Measurements from ENCODE around the gene SMAD9.

Gene SMAD9

GRCh38 chr13:36920616-36921185 lies 663 bp upstream of the SMAD9 start:
- in situ Hi-C loops (cut with HindIII; ENCODE audit: low pct_ligation_motif_present, low sequenced_read_pairs), result no loop called here
- no peak overlapping the region for H3K27ac ChIP-seq
- H3K4me3 ChIP-seq (ENCODE audit: low read depth, low read length), result peak overlapping the region; percentile 69
- TF ChIP-seq CTCF (IDR thresholded peaks at IDR 0.05; ENCODE audit: low read depth, low read length, missing control alignments), result no peak
- no peaks in the 10 kb centered on the region for H3K27me3 ChIP-seq (replicated peaks)
- no peaks in the 10 kb centered on the region for H3K36me3 ChIP-seq (replicated peaks)
- DNase-seq, result no peak

GRCh38 chr13:36919171-36919832 lies 736 bp downstream of the SMAD9 start:
- Histone ChIP-seq H3K27me3 (replicated peaks) (no peaks in the 10 kb centered on the region), H3K36me3 (replicated peaks) (no peaks in the 10 kb centered on the region), H3K4me3 (ENCODE audit: low read depth, low read length) (peak overlapping the region; percentile 69), H3K27ac (no peak overlapping the region)
- DNase-seq, result no peak
- in situ Hi-C loops (cut with HindIII; ENCODE audit: low pct_ligation_motif_present, low sequenced_read_pairs), result no loop called here
- TF ChIP-seq CTCF (IDR thresholded peaks at IDR 0.05; ENCODE audit: low read depth, low read length, missing control alignments), result no peak

GRCh38 chr13:36918246-36919131 lies 1.5 kb downstream of the SMAD9 start:
- no peak for TF ChIP-seq CTCF (IDR thresholded peaks at IDR 0.05; ENCODE audit: low read depth, low read length, missing control alignments)
- DNase-seq, result peak; percentile 6
- peak overlapping the region; percentile 69 for H3K4me3 ChIP-seq (ENCODE audit: low read depth, low read length)
- H3K27me3 ChIP-seq (replicated peaks), result no peaks in the 10 kb centered on the region
- H3K36me3 ChIP-seq (replicated peaks), result no peaks in the 10 kb centered on the region
- in situ Hi-C loops (cut with HindIII; ENCODE audit: low pct_ligation_motif_present, low sequenced_read_pairs), result no loop called here
- no peak overlapping the region for H3K27ac ChIP-seq

- in situ Hi-C loops (cut with HindIII; ENCODE audit: low pct_ligation_motif_present, low sequenced_read_pairs), result no loop called here
- Histone ChIP-seq H3K27ac (no peak overlapping the region), H3K4me3 (ENCODE audit: low read depth, low read length) (no peak overlapping the region), H3K36me3 (replicated peaks) (no peaks in the 10 kb centered on the region), H3K27me3 (replicated peaks) (no peaks in the 10 kb centered on the region)
- DNase-seq, result no peak
- TF ChIP-seq CTCF (IDR thresholded peaks at IDR 0.05; ENCODE audit: low read depth, low read length, missing control alignments), result no peak
Measured at GRCh38 chr13:36917311-36917710, 2.7 kb downstream of the SMAD9 start.

- Histone ChIP-seq H3K27ac (no peak overlapping the region), H3K27me3 (replicated peaks) (no peaks in the 10 kb centered on the region), H3K4me3 (ENCODE audit: low read depth, low read length) (no peak overlapping the region), H3K36me3 (replicated peaks) (no peaks in the 10 kb centered on the region)
- DNase-seq, result no peak
- TF ChIP-seq CTCF (IDR thresholded peaks at IDR 0.05; ENCODE audit: low read depth, low read length, missing control alignments), result no peak
- in situ Hi-C loops (cut with HindIII; ENCODE audit: low pct_ligation_motif_present, low sequenced_read_pairs), result no loop called here
Measured at GRCh38 chr13:36915896-36916640, 4.0 kb downstream of the SMAD9 start.

Data from brain microvascular endothelial cell (primary cell).